ENCODE results near the gene UNC93A.
"Not testable (repeated sequence)": the region's sequence is repeated elsewhere in the genome, so short reads cannot be mapped to it uniquely, and the experiment has no call there.

UNC93A gene

GRCh38 chr6:167341665-167342655 lies 50.8 kb downstream of the UNC93A start:
- DNase-seq (ENCODE audit: low read depth), result no peak

- DNase-seq (ENCODE audit: low read depth), result no peak
Measured at GRCh38 chr6:167342879-167343610, 51.9 kb downstream of the UNC93A start.

GRCh38 chr6:167345348-167345747 lies 54.2 kb downstream of the UNC93A start:
- DNase-seq (ENCODE audit: low read depth), result no peak

- DNase-seq (ENCODE audit: low read depth), result no peak
Measured at GRCh38 chr6:167345960-167346359, 54.8 kb downstream of the UNC93A start.

- DNase-seq (ENCODE audit: low read depth), result no peak
Measured at GRCh38 chr6:167347226-167347625, 56.1 kb downstream of the UNC93A start.

- no peak for DNase-seq (ENCODE audit: low read depth)
Measured at GRCh38 chr6:167349631-167350274, 58.6 kb downstream of the UNC93A start.

GRCh38 chr6:167350275-167350696 lies 59.2 kb downstream of the UNC93A start:
- no peak for DNase-seq (ENCODE audit: low read depth)

GRCh38 chr6:167350731-167351655 lies 59.9 kb downstream of the UNC93A start:
- no peak for DNase-seq (ENCODE audit: low read depth)

- no peak for DNase-seq (ENCODE audit: low read depth)
Measured at GRCh38 chr6:167351656-167352345, 60.7 kb downstream of the UNC93A start.

GRCh38 chr6:167356874-167357273 lies 65.8 kb downstream of the UNC93A start:
- DNase-seq (ENCODE audit: low read depth), result no peak

GRCh38 chr6:167358394-167358793 lies 67.3 kb downstream of the UNC93A start:
- DNase-seq (ENCODE audit: low read depth), result not testable (repeated sequence)

GRCh38 chr6:167361170-167361569 lies 70.1 kb downstream of the UNC93A start:
- not testable (repeated sequence) for DNase-seq (ENCODE audit: low read depth)
